ENCODE measurements around the gene AK2. TPM values are rescaled to one million over a fixed set of nuclear protein-coding genes. Genes with fewer than 3 reads are reported as not detected.

The AK2 gene
- total RNA-seq, 1 experiment from 2014 or later: 159 TPM

GRCh38 chr1:32971156-32971555 lies 65.5 kb downstream of the AK2 start:
- Mint-ChIP-seq H3K36me3 (ENCODE audit: insufficient read depth in 1 of 3, low read depth in 3 of 3) (peaks cover 6 to 10% (median 7%) of the 10 kb centered on the region in 3 experiments; a peak in 6 of 7 replicates), H3K27me3 (ENCODE audit: low read depth) (peaks cover 72% of the 10 kb centered on the region), H3K4me1 (peaks cover 7% of the 10 kb centered on the region in 2 experiments; a peak in 3 of 4 replicates), H3K9me3 (peaks cover 9 to 10% of the 10 kb centered on the region in 2 experiments), H3K27ac (no peak overlapping the region), H3K4me3 (no peak overlapping the region)
- no peak overlapping the region for H3K18ac ChIP-seq (ENCODE audit: insufficient read length, low read depth, low read length)
- H2BK5ac ChIP-seq (ENCODE audit: insufficient read length, low read length): no peak overlapping the region
- H2BK120ac ChIP-seq (ENCODE audit: low read depth, low read length, poor library complexity, severe bottlenecking): no peak overlapping the region
- H2BK12ac ChIP-seq (ENCODE audit: insufficient read length, low read depth, low read length): no peak overlapping the region
- peaks cover 13% of the 10 kb centered on the region for H3K27me3 ChIP-seq (ENCODE audit: insufficient read depth, low read length)
- no peak overlapping the region for H3K4ac ChIP-seq (ENCODE audit: low read depth, low read length)
- H4K8ac ChIP-seq (replicated peaks; ENCODE audit: insufficient read length, low read depth, low read length): no peak overlapping the region
- H3K23ac ChIP-seq (ENCODE audit: insufficient read length, low read depth, low read length): no peak overlapping the region
- H2AK5ac ChIP-seq (ENCODE audit: insufficient read length, low read length): no peak overlapping the region
- H3K79me1 ChIP-seq (ENCODE audit: insufficient read depth, low read depth, low read length, poor library complexity, severe bottlenecking): no peaks in the 10 kb centered on the region
- no peak overlapping the region for H3K56ac ChIP-seq (ENCODE audit: insufficient read length, low read depth, low read length)
- DNase-seq: no peak
- H3K79me2 ChIP-seq (ENCODE audit: insufficient read depth, low read length): no peaks in the 10 kb centered on the region
- no peak overlapping the region for H2BK15ac ChIP-seq (ENCODE audit: low read depth, low read length)
- H4K5ac ChIP-seq (ENCODE audit: insufficient read length, low read depth, low read length): no peak overlapping the region
- H2AFZ ChIP-seq (ENCODE audit: low read length): no peak overlapping the region
- no peak overlapping the region for H3K27ac ChIP-seq (ENCODE audit: insufficient read length, low read depth, low read length)
- H3K23me2 ChIP-seq (ENCODE audit: insufficient read length, low read depth, low read length, poor library complexity, severe bottlenecking): peaks cover 4% of the 10 kb centered on the region
- no peak overlapping the region for H3K4me2 ChIP-seq (ENCODE audit: insufficient read depth, insufficient read length, low read length)
- no peak overlapping the region for H3K9ac ChIP-seq (ENCODE audit: extremely low read depth, insufficient read length, low read length)
- H4K20me1 ChIP-seq (ENCODE audit: control insufficient read depth, insufficient read depth, insufficient read length): no peaks in the 10 kb centered on the region
- H3T11ph ChIP-seq (ENCODE audit: low read length): no peak overlapping the region
- no CpG with 5 or more reads among the region's 1 CpG for WGBS (ENCODE audit: extremely low coverage, insufficient read length, low lambda C conversion rate)
- H3K14ac ChIP-seq (ENCODE audit: insufficient read depth, low read length): no peak overlapping the region
- H3K4me1 ChIP-seq (ENCODE audit: insufficient read depth, low read length): no peaks in the 10 kb centered on the region
- no peaks in the 10 kb centered on the region for H3K9me3 ChIP-seq (ENCODE audit: control insufficient read depth, low read depth, low read length)
- no peak overlapping the region for H2BK20ac ChIP-seq (ENCODE audit: low read depth, low read length, poor library complexity, severe bottlenecking)
- TF ChIP-seq CTCF (conservative IDR thresholded peaks at IDR 0.05): no peak
- H4K91ac ChIP-seq (ENCODE audit: insufficient read length, low read depth, low read length): no peak overlapping the region
